ENCODE data around the gene ATXN2L.

GRCh38 chr16:28877655-28878000 lies 54.8 kb downstream of the ATXN2L start:
- TF ChIP-seq TAF1 (CRISPR knock-in tag; IDR thresholded peaks at IDR 0.05) (no peak), CERS6 (CRISPR knock-in tag; IDR thresholded peaks at IDR 0.05) (no peak), TBP (CRISPR knock-in tag; IDR thresholded peaks at IDR 0.05) (no peak), DPF2 (CRISPR knock-in tag; IDR thresholded peaks at IDR 0.05; ENCODE audit: borderline replicate concordance, low read depth) (no peak), ZNF878 (CRISPR knock-in tag; IDR thresholded peaks at IDR 0.05) (no peak), MXI1 (IDR thresholded peaks at IDR 0.05; ENCODE audit: borderline replicate concordance, low read depth, low read length) (no peak), ASH2L (IDR thresholded peaks at IDR 0.05; ENCODE audit: insufficient read length, low read depth, low read length) (no peak), MED1 (CRISPR knock-in tag; IDR thresholded peaks at IDR 0.05) (no peak), POLR2A (IDR thresholded peaks at IDR 0.05; ENCODE audit: insufficient read depth in 1 of 2, low read depth in 2 of 2, low read length in 2 of 2) (no peak; a peak in 1 of 4 replicates), CTCF (CRISPR knock-in tag; IDR thresholded peaks at IDR 0.05) (no peak), RFX5 (IDR thresholded peaks at IDR 0.05; ENCODE audit: low read depth, low read length) (no peak), AFF4 (CRISPR knock-in tag; IDR thresholded peaks at IDR 0.05) (no peak)
